Mucosa of descending colon (tissue), 3 donors: Measurements from ENCODE around the gene GDPGP1. TPM values are rescaled to one million over a fixed set of nuclear protein-coding genes. Genes with fewer than 3 reads are reported as not detected.

Experiments used
- ATAC-seq: fragments of 200-7000 bp; cut with Tn5 transposase; one replicate; pipeline ENCODE4 v1.9.1; 2020; ENCODE audit warnings: mild to moderate bottlenecking, moderate library complexity
- DNase-seq, 3 donors: peaks; one replicate each; pipeline ENCODE4 v3.0.0-alpha.2; 2020
- H3K36me3 ChIP-seq: fragments of 200-600 bp; one replicate; pipeline ENCODE4 v1.8.0; 2021; ENCODE audit warnings: low read depth, mild to moderate bottlenecking
- H3K4me1 ChIP-seq: fragments of 200-600 bp; one replicate; pipeline ENCODE4 v1.8.0; 2021; ENCODE audit warnings: low read depth, mild to moderate bottlenecking
- H3K4me3 ChIP-seq: fragments of 200-600 bp; one replicate; pipeline ENCODE4 v1.8.0; 2021; ENCODE audit warnings: mild to moderate bottlenecking
- H3K9me3 ChIP-seq: fragments of 200-600 bp; one replicate; pipeline ENCODE4 v1.8.0; 2021; ENCODE audit warnings: mild to moderate bottlenecking
- CTCF ChIP-seq: fragments of 200-600 bp; IDR thresholded peaks from one replicate; pipeline ENCODE4 v1.8.0; 2022; ENCODE audit warnings: antibody characterized with exemption, mild to moderate bottlenecking
- intact Hi-C, 2 donors: fragments of 100-400 bp; cut with DNase I in 1 of 2; cut with micrococcal nuclease in 1 of 2; formaldehyde crosslinking; loops; one replicate each; pipeline versions ENCODE4 v1.11.0 to v1.11.1; 2022; cut with DNase I, micrococcal nuclease
- total RNA-seq, 3 donors: library from RNA; stranded (reverse); fragmentation: NEBNext Ultra II Directional in 2 of 3; extraction: Animal tissue kit (Norgen Biotek cat#: 25700) in 2 of 3; gene quantifications; one replicate each; pipeline versions ENCODE4 v1.2.1 to v1.2.4, GENCODE V29; 2021 to 2023
- donor health status: DM: no; HTN: no; CAD: no; lungs with moderate emphysema.
- donor health status: DM: no; HTN: no; CAD: no.
- donor health status: DM: no; HTN: yes; CAD: no.

The GDPGP1 gene
- total RNA-seq, 3 donors from 2014 or later, result 18.2 to 25.5 (median 19.3) TPM

DNA sequence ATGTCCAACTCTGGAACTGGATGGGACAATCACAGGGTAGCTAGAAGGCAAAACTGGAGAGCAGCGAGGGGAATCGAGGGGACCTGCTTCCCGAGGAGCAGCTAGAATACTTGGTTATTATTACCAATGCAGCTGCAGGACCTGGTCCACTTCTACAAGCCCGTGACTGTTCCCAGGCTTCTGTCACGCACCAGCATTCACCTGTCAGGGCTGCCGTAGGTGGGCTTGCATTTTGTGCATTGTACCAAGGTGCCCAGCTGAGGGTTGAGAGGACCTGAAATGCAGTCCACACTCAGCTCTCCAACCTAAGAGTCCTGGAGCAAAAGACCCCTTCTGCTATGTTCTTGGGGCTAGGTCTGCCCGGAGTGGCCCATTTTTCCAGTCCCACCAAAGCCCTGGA lies 30.5 kb upstream of the GDPGP1 start:
- Histone ChIP-seq H3K4me1 (peaks cover 17% of the 10 kb centered on the region), H3K9me3 (no peaks in the 10 kb centered on the region), H3K4me3 (no peak overlapping the region), H3K36me3 (no peaks in the 10 kb centered on the region)
- intact Hi-C loops, result no loop called here
- ATAC-seq, result no peak
- TF ChIP-seq CTCF, result no peak
- peak in 1 of 3 donors; percentile 22 for DNase-seq

GRCh38 chr15:90203922-90204321 lies 30.1 kb upstream of the GDPGP1 start:
- TF ChIP-seq CTCF, result no peak
- Histone ChIP-seq H3K36me3 (no peaks in the 10 kb centered on the region), H3K4me1 (peaks cover 17% of the 10 kb centered on the region), H3K9me3 (no peaks in the 10 kb centered on the region), H3K4me3 (no peak overlapping the region)
- ATAC-seq (no peak), DNase-seq (peak in 1 of 3 donors; percentile 38)
- intact Hi-C loops, result no loop called here

DNA sequence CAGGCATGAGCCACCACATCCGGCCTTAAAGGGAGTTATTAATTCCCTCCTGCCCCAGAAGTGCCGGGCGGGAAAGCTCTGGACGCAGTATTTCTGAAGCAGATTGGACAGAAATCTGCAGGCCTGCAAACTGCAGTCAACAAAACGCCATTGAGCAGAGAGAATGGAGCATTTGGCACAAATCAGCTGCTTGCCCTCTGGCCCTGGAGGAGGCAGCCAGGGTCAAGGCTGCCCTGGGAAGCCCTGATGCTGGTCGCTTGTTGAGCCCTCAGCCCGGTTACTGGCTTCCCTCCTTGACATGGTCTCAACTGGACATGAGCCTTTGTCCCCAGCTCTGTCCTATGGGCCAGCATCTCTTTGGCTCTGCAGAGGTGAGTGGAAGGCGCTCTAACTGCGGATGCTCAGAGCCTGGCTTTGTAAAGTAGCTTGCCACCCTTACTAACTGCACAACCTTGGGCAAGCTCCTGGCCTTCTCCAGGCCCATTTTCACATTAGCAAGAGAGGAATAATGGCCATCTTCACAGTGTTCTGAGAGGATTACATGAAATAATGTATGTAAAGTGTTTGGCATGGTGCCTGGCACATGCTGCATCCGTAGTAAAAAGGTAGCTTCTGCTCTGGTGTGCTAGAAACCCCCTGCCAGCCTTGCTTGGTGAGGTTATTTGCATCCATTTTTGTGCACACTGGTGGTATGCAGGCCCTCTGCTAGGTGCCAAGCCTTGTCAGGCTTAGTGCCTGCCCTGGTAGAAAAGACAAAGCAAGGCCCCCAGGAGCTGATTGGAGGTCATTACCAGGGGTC lies 28.8 kb upstream of the GDPGP1 start:
- TF ChIP-seq CTCF, result no peak
- Histone ChIP-seq H3K4me1 (peaks cover 16% of the 10 kb centered on the region), H3K36me3 (no peaks in the 10 kb centered on the region), H3K9me3 (no peaks in the 10 kb centered on the region), H3K4me3 (no peak overlapping the region)
- ATAC-seq, result no peak
- intact Hi-C loops, result no loop called here
- DNase-seq, result peak in 2 of 3 donors; percentile 14 to 19

DNA sequence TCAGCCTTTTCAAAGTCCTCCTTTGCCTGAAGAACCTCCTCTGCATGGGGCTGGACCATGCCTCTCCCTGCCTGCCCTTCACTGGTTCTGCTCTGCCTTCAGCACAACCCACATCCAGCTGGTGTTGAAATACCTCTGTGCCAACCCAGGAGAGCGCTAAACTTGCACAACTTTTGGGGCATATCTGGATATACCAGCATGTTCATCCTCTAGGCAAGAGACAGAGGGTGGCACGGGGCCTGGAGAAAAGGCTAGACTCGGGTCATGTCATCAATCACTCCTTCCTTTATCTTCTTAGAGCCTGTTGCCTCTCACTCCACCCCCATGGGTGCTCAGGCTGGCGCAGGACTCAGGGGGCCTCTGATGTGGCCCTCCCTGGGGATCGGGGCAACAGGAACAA lies 28.1 kb upstream of the GDPGP1 start:
- Histone ChIP-seq H3K4me3 (no peak overlapping the region), H3K36me3 (no peaks in the 10 kb centered on the region), H3K4me1 (peaks cover 11% of the 10 kb centered on the region), H3K9me3 (no peaks in the 10 kb centered on the region)
- no peak for TF ChIP-seq CTCF
- intact Hi-C loops, result no loop called here
- DNase-seq (peak in 1 of 3 donors; percentile 31), ATAC-seq (no peak)

- TF ChIP-seq CTCF, result no peak
- no peak for DNase-seq
- Histone ChIP-seq H3K36me3 (no peaks in the 10 kb centered on the region), H3K4me1 (peaks cover 21% of the 10 kb centered on the region), H3K9me3 (no peaks in the 10 kb centered on the region), H3K4me3 (no peak overlapping the region)
- intact Hi-C loops, result no loop called here
- no peak for ATAC-seq
Measured at GRCh38 chr15:90207252-90207651, 26.8 kb upstream of the GDPGP1 start.
